IPS-18a (cell line): Measurements from ENCODE around the gene C2orf69.

Source experiments
- H3K27ac ChIP-seq: one replicate; pipeline ENCODE4 v1.5.1; 2013; ENCODE audit warnings: low read length
- H3K27me3 ChIP-seq: one replicate; pipeline ENCODE4 v1.6.1; 2013; ENCODE audit warnings: mild to moderate bottlenecking, low read length; ENCODE audit not compliant: control insufficient read depth, insufficient read depth
- H3K36me3 ChIP-seq: one replicate; pipeline ENCODE4 v1.6.1; 2013; ENCODE audit warnings: low read depth, low read length; ENCODE audit not compliant: control insufficient read depth
- H3K4me1 ChIP-seq: one replicate; pipeline ENCODE4 v1.6.1; 2013; ENCODE audit warnings: low read depth, low read length; ENCODE audit not compliant: control insufficient read depth
- H3K4me3 ChIP-seq: one replicate; pipeline ENCODE4 v1.5.1; 2013; ENCODE audit warnings: low read length
- H3K9ac ChIP-seq: one replicate; pipeline ENCODE4 v1.6.1; 2013; ENCODE audit warnings: mild to moderate bottlenecking, low read length, moderate library complexity
- H3K9me3 ChIP-seq: one replicate; pipeline ENCODE4 v1.6.1; 2013; ENCODE audit warnings: low read depth, low read length; ENCODE audit not compliant: control insufficient read depth

The C2orf69 gene

DNA sequence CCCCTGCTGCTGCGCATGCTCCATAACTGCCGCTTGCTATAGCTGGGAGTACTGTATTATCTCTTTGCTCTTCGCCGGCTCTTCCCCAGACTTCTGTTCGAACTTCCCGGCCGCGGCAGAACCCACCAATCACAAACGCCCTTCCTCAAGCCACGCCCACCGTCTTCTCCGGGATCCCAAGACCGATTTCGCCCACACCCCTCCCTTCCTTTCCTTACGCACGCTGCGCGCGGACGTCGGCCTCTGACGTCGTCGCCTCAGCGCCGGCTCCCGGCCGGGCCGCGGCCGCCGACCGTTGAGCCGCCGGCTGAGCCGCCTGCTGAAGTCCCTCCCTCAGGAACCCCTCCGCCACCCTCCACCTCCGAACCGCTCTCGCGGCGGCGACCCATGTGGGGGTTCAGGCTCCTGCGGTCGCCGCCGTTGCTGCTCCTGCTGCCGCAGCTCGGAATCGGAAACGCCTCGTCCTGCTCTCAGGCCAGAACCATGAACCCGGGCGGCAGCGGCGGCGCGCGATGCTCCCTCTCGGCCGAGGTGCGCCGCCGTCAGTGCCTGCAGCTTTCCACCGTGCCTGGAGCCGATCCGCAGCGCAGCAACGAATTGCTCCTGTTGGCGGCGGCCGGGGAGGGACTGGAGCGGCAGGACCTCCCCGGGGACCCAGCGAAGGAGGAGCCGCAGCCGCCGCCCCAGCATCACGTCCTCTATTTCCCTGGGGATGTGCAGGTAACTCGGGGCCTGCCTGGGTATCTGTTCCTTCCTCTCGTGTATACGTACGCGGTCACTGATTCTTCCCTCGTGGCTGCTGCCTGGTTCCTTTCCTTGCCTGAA, at the start of gene C2orf69:
TSS of gene C2orf69 (plus strand) at position 242 of the 825 bp plus-strand sequence. CDS start at position 388, 146 bp downstream.
- H3K27me3 ChIP-seq, result no peaks in the 10 kb centered on the region
- H3K9ac ChIP-seq, result peak within 1 kb of the TSS; percentile 95

GRCh38 chr2:199862788-199863187, 48.3 kb upstream of the C2orf69 start:
- Histone ChIP-seq H3K4me3 (no peak overlapping the region), H3K27ac (no peak overlapping the region), H3K9me3 (no peaks in the 10 kb centered on the region), H3K27me3 (no peaks in the 10 kb centered on the region), H3K4me1 (peaks cover 8% of the 10 kb centered on the region), H3K9ac (no peak overlapping the region), H3K36me3 (no peaks in the 10 kb centered on the region)

More for the DNA sequence above, at the start of gene C2orf69:
- Histone ChIP-seq H3K4me1 (peaks cover 7% of the 10 kb centered on the region), H3K27ac (peak within 1 kb of the TSS; percentile 69), H3K36me3 (peaks cover 17% of the 10 kb centered on the region), H3K4me3 (peak within 1 kb of the TSS; percentile 99), H3K9me3 (no peaks in the 10 kb centered on the region)

GRCh38 chr2:199865905-199866304, 45.2 kb upstream of the C2orf69 start:
- H3K36me3 ChIP-seq, result no peaks in the 10 kb centered on the region
- peaks cover 37% of the 10 kb centered on the region for H3K4me1 ChIP-seq
- H3K4me3 ChIP-seq, result no peak overlapping the region
- H3K27me3 ChIP-seq, result no peaks in the 10 kb centered on the region
- no peak overlapping the region for H3K9ac ChIP-seq
- H3K27ac ChIP-seq, result no peak overlapping the region
- no peaks in the 10 kb centered on the region for H3K9me3 ChIP-seq

GRCh38 chr2:199868431-199869226, 42.5 kb upstream of the C2orf69 start:
- Histone ChIP-seq H3K27ac (peak overlapping the region; percentile 97), H3K9ac (peak overlapping the region; percentile 59), H3K36me3 (no peaks in the 10 kb centered on the region), H3K4me3 (peak overlapping the region; percentile 51), H3K27me3 (no peaks in the 10 kb centered on the region), H3K9me3 (no peaks in the 10 kb centered on the region), H3K4me1 (peaks cover 37% of the 10 kb centered on the region)

DNA sequence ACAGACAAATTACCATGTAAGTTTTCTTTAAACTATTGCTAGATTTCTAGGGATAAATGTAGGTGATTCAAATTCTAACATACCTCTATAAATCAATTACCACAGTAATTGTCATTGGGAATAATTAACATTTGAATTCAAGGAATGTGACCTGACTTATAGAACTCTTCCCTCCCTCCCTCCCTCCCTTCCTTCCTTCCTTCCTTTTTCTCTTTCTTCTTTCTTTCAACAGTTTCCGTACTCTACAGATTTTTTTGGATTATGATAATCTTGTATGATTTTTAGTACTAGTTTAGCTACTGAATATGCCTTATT, 41.9 kb upstream of the C2orf69 start:
- Histone ChIP-seq H3K27me3 (no peaks in the 10 kb centered on the region), H3K36me3 (no peaks in the 10 kb centered on the region), H3K4me1 (peaks cover 37% of the 10 kb centered on the region), H3K9me3 (peaks cover 3% of the 10 kb centered on the region), H3K9ac (peak overlapping the region; percentile 65), H3K27ac (peak overlapping the region; percentile 97), H3K4me3 (peak overlapping the region; percentile 51)

GRCh38 chr2:199869653-199870052, 41.4 kb upstream of the C2orf69 start:
- peak overlapping the region; percentile 96 for H3K27ac ChIP-seq
- peak overlapping the region; percentile 65 for H3K9ac ChIP-seq
- peak overlapping the region; percentile 51 for H3K4me3 ChIP-seq
- no peaks in the 10 kb centered on the region for H3K36me3 ChIP-seq
- H3K27me3 ChIP-seq, result no peaks in the 10 kb centered on the region
- H3K4me1 ChIP-seq, result peaks cover 37% of the 10 kb centered on the region
- H3K9me3 ChIP-seq, result peaks cover 7% of the 10 kb centered on the region

DNA sequence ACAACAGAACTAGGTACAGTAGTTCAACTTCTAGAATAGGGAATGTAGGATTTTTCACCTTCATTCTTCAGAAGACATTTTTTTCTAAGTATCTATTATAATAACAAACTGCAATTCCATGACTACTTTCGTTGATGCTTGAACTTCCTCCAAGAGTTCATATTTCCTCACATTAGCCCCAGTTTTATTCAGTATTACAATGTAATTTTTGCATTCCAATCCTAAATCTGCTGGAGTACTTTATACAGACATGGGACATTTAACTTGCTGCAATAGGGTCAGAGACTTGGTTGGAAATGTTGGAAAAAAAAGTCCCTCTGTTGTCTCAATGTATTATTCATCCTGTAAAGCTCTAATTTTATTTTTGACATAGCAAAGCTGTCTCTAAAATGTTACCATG, 40.5 kb upstream of the C2orf69 start:
- no peaks in the 10 kb centered on the region for H3K27me3 ChIP-seq
- H3K9ac ChIP-seq, result no peak overlapping the region
- H3K4me1 ChIP-seq, result peaks cover 37% of the 10 kb centered on the region
- peak overlapping the region; percentile 96 for H3K27ac ChIP-seq
- H3K4me3 ChIP-seq, result no peak overlapping the region
- peaks cover 15% of the 10 kb centered on the region for H3K9me3 ChIP-seq
- H3K36me3 ChIP-seq, result no peaks in the 10 kb centered on the region

- Histone ChIP-seq H3K9me3 (peaks cover 15% of the 10 kb centered on the region), H3K27me3 (no peaks in the 10 kb centered on the region), H3K27ac (no peak overlapping the region), H3K9ac (no peak overlapping the region), H3K4me3 (no peak overlapping the region), H3K4me1 (peaks cover 16% of the 10 kb centered on the region), H3K36me3 (no peaks in the 10 kb centered on the region)
Observed at GRCh38 chr2:199874209-199874608, 36.9 kb upstream of the C2orf69 start.

GRCh38 chr2:199875400-199875799, 35.7 kb upstream of the C2orf69 start:
- no peak overlapping the region for H3K4me3 ChIP-seq
- H3K27me3 ChIP-seq, result no peaks in the 10 kb centered on the region
- H3K36me3 ChIP-seq, result no peaks in the 10 kb centered on the region
- H3K27ac ChIP-seq, result no peak overlapping the region
- peaks cover 4% of the 10 kb centered on the region for H3K4me1 ChIP-seq
- H3K9me3 ChIP-seq, result peaks cover 15% of the 10 kb centered on the region
- H3K9ac ChIP-seq, result no peak overlapping the region

GRCh38 chr2:199882667-199883066, 28.4 kb upstream of the C2orf69 start:
- H3K4me3 ChIP-seq, result no peak overlapping the region
- no peaks in the 10 kb centered on the region for H3K9me3 ChIP-seq
- no peaks in the 10 kb centered on the region for H3K4me1 ChIP-seq
- no peaks in the 10 kb centered on the region for H3K36me3 ChIP-seq
- H3K27me3 ChIP-seq, result no peaks in the 10 kb centered on the region
- no peak overlapping the region for H3K27ac ChIP-seq
- H3K9ac ChIP-seq, result no peak overlapping the region

- Histone ChIP-seq H3K4me1 (no peaks in the 10 kb centered on the region), H3K9ac (no peak overlapping the region), H3K36me3 (no peaks in the 10 kb centered on the region), H3K27me3 (no peaks in the 10 kb centered on the region), H3K27ac (no peak overlapping the region), H3K9me3 (no peaks in the 10 kb centered on the region), H3K4me3 (no peak overlapping the region)
Observed at GRCh38 chr2:199883474-199884212, 27.4 kb upstream of the C2orf69 start.
